Measurements from ENCODE around the gene AOPEP.

AOPEP gene

DNA sequence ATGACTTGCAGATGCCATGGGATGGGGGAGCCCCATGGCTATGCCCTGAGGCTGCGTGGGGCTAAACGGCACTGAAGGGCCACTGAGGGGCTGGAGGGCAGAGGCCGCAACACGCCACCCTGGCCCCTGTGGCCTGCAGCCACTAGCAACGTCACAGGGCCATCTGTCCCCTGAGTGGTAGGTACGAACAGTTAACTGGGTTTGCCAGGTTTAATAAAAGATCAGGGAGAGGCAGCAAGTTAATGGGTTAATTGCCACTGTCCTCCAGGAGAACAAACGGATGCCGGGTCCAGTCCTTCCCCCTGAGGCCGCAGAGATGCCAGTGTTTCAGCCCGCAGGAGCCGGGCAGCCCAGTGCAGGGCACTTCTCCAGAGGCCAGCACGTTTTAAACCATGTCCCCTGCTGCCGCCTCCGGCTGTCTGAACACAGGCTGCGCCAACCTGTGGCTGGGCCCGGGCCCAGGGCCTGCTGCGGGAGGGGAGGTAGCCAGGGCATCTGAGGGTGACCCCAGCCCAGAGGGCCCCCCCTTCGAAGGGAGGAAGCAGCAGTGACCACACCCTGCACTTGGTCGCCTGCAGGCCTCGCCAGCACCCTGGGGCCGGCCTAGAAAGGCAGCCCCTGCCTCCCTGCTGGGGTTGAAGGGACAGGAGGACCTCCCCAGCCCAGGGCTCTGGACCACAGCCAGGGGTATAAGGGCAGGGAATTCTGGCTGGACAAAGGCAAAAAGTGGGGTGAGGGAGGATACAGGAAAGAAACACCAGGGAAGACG, 363.7 kb downstream of the AOPEP start:
- DNase-seq (ENCODE audit: insufficient read length, low spot score) (no peak), FAIRE-seq (no peak)
- TF ChIP-seq CTCF (IDR thresholded peaks at IDR 0.05; ENCODE audit: insufficient read depth, missing control alignments), result no peak

DNA sequence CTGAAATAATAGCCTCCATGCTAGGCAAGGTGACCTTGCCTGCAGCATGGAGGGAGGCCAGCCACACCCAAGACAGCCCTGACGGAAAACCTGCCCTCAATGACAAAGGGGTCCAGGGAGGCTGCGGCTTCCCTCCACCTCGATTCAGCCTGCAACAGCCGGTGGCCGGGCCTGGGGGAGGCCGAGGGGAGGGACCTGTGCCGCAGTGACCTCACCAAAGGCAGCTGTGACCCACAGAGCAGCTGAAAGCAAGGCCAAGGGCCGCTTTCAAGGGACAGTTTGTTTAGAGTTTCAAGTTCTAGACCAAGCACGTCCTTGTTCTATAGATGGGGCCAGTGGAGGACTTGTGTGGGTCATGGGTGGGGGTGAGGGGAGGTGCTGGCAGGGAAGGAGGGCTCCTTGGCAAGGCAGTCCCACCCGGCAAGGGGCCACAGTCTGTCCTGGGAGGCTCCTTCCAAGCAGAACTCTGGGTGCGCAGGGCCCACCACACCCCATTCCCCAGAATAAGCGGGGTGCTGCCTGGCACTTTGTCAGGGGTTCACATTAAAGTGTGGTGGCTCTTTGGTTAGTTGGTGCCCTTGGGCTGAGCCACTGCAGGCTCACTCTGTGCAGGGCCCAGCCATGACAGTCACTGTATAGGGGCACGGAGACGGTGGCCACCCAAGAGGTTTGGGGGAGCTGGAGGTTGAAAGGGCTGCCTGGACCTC, 364.5 kb downstream of the AOPEP start:
- no peak for TF ChIP-seq CTCF (IDR thresholded peaks at IDR 0.05; ENCODE audit: insufficient read depth, missing control alignments)
- DNase-seq (ENCODE audit: insufficient read length, low spot score), result no peak
- no peak for FAIRE-seq

GRCh38 chr9:95091601-95092261, 365.2 kb downstream of the AOPEP start:
- FAIRE-seq (no peak), DNase-seq (ENCODE audit: insufficient read length, low spot score) (no peak)
- no peak for TF ChIP-seq CTCF (IDR thresholded peaks at IDR 0.05; ENCODE audit: insufficient read depth, missing control alignments)

DNA sequence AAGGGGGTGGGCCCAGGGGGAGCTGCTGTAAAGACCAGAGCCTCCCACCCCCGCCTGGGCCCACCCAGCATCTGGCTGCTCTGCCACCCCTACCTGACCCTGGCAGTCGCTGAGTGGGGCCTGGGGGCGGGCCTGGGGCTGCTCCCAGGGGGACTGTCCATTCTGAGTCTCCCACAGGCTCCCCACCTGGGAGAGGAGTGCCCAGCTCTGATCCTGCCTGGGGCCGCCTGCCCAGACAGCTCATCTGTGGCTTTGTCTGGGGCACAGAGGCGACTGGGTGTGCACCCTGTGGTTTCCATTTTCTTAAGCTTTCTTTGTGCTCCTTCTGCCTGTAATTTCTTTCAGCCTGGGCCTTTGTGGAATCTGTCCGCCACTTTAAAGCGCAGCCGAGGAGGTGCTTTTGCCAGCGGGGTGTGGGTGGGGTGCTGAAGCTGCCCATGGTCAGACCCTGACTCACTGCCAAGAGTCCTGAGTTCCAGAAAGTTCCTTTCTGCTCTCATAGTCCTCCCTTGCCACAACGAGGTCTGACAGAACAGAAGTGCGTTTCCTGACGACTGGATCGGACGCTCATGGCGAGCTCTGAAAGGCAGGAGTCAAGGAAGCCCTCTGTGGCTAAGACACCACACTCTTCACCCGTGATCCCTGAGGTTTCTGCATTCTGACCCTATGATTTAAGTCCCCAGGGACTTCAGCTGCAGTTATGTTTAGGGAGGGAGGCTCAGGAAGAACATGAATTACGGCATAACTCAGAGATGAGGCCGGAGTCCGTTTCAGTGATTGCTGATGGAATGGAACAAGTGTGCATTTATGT, 366.0 kb downstream of the AOPEP start:
- no peak for DNase-seq (ENCODE audit: insufficient read length, low spot score)
- FAIRE-seq, result no peak
- no peak for TF ChIP-seq CTCF (IDR thresholded peaks at IDR 0.05; ENCODE audit: insufficient read depth, missing control alignments)

DNA sequence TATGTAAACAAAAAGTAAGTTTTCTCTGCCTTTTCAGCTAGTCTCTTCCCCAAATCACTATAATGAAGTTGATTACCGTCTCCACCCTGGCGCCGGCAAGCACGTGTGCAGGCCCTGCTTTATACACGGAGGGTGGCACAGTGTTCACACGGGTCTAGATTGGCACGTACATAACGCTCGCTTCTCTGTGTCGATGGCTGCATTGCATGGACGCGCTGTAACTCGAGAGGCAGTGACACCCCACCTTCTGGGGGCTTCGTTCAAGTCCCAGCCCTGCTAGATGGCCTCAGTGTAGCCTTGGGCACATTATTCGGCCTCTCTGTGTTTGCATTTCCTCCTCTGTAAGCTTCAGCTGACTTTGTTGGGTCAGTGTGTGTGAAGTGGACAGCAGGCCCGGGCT, 367.1 kb downstream of the AOPEP start:
- no peak for DNase-seq (ENCODE audit: insufficient read length, low spot score)
- FAIRE-seq, result no peak
- no peak for TF ChIP-seq CTCF (IDR thresholded peaks at IDR 0.05; ENCODE audit: insufficient read depth, missing control alignments)

- no peak for FAIRE-seq
- no peak for DNase-seq (ENCODE audit: insufficient read length, low spot score)
- no peak for TF ChIP-seq CTCF (IDR thresholded peaks at IDR 0.05; ENCODE audit: insufficient read depth, missing control alignments)
Observed at GRCh38 chr9:95094002-95094401, 367.5 kb downstream of the AOPEP start.

Measured in D721Med (cell line).